Occipital lobe (tissue), 2 donors: Measurements from ENCODE around the gene PFKFB3. TPM values are rescaled to one million over a fixed set of nuclear protein-coding genes. Genes with fewer than 3 reads are reported as not detected.
A peak's percentile ranks its signal among the peaks of the same experiment; 100 is the strongest.
"Not testable (repeated sequence)": the region's sequence is repeated elsewhere in the genome, so short reads cannot be mapped to it uniquely, and the experiment has no call there.

Experiments
- DNase-seq: peaks from one replicate; lab custom pipeline; 2025; lab: John Stamatoyannopoulos, UW
- total RNA-seq: library from RNA; depleted of rRNA; stranded (reverse); fragments of >200 nt; gene quantifications from one replicate; pipeline ENCODE4 v1.2.3, GENCODE V29; 2014

Gene PFKFB3
- total RNA-seq, 1 donor from 2014 or later, result 21.4 TPM

GRCh38 chr10:6202098-6202683 is 541 bp upstream of the PFKFB3 start:
- DNase-seq, result no peak

GRCh38 chr10:6203331-6204062 is 765 bp downstream of the PFKFB3 start:
- DNase-seq, result peak; percentile 43

GRCh38 chr10:6204063-6204340 is 1.3 kb downstream of the PFKFB3 start:
- DNase-seq, result peak; percentile 26

- peak; percentile 38 for DNase-seq
Measured at GRCh38 chr10:6204341-6205191, 1.8 kb downstream of the PFKFB3 start.

- not testable (repeated sequence) for DNase-seq
Measured at GRCh38 chr10:6206486-6206885, 3.8 kb downstream of the PFKFB3 start.

- no peak for DNase-seq
Measured at GRCh38 chr10:6207658-6208057, 4.9 kb downstream of the PFKFB3 start.

GRCh38 chr10:6208799-6209235 is 6.1 kb downstream of the PFKFB3 start:
- peak; percentile 36 for DNase-seq

GRCh38 chr10:6211341-6211670 is 8.6 kb downstream of the PFKFB3 start:
- no peak for DNase-seq

- DNase-seq, result peak; percentile 81
Measured at GRCh38 chr10:6211671-6212635, 9.2 kb downstream of the PFKFB3 start.

- DNase-seq, result no peak
Measured at GRCh38 chr10:6212806-6213205, 10.1 kb downstream of the PFKFB3 start.

GRCh38 chr10:6213257-6213905 is 10.6 kb downstream of the PFKFB3 start:
- DNase-seq, result no peak

- DNase-seq, result no peak
Measured at GRCh38 chr10:6213908-6214307, 11.2 kb downstream of the PFKFB3 start.

- no peak for DNase-seq
Measured at GRCh38 chr10:6214612-6215011, 11.9 kb downstream of the PFKFB3 start.

GRCh38 chr10:6215241-6215640 is 12.5 kb downstream of the PFKFB3 start:
- no peak for DNase-seq

GRCh38 chr10:6215683-6216484 is 13.2 kb downstream of the PFKFB3 start:
- no peak for DNase-seq

GRCh38 chr10:6216916-6217315 is 14.2 kb downstream of the PFKFB3 start:
- no peak for DNase-seq

- DNase-seq, result no peak
Measured at GRCh38 chr10:6217611-6218010, 14.9 kb downstream of the PFKFB3 start.

GRCh38 chr10:6218692-6219493 is 16.2 kb downstream of the PFKFB3 start:
- no peak for DNase-seq

- DNase-seq, result no peak
Measured at GRCh38 chr10:6219494-6219836, 16.7 kb downstream of the PFKFB3 start.
